Measurements from ENCODE around the gene ARMS2.

The ARMS2 gene

DNA sequence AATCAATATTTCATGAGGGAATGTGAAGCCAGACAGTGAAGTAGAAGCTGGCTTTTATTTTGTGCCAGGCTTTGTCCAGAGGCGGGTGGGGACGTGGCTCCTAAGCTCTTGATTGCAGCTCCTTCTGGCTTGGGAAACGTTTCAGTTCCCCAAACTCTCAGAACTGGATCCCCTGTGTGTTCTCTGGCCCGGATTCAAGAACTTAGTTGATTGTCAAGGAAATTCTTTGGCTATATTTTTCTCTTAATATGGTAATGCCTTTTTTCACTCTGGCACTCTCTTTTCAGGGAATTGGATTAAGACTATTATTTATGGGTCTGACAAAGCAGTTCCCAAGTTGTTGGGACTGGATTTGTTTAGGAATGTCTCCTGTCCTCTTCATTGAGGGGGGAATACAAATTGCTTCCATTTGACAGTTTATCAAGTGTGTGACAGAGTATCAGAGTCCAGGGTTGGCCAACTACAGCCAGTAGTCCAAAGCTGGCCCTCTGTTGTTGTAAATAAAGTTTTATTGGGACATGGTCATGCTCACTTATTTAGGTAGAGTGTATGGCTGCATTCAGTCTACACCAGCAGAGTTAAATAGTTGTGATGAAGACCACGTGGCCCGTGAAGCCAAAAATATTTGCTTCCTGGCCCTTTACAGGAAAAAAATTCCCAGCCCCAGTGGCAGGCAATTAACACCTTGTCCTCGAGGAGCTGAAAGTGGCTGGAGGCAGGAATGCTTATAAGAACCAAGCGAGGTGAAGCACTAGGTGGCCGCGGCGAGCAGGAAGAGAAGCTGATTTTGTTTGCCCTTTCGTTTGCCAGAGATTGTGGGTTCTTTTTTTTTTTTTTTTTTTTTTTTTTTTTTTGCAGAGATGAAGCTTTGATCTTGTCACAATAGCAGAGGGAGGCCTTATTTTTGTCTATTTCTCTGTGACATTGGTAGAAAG lies 41.2 kb downstream of the ARMS2 start:
- DNase-seq: peak in 1 of 2 donors; percentile 26

DNA sequence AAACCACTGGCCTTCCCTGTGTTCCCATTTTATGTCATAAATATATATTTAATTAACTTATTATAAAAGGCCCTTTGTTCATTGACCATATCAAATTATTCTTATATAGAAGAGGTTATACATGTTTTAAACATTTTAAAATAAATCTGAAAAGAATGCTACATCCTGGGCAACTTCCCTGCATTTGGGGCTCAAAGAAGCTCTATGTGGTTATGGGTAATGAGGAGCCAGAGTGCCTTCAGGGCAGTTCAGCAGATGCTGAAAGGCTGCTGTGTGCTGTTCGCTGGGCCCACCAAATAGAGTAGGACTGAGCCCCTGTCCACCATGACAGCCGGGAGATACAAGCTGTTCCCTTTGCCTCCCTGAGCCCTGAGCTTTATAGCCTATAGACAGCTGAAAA lies 42.8 kb downstream of the ARMS2 start:
- DNase-seq: no peak

DNA sequence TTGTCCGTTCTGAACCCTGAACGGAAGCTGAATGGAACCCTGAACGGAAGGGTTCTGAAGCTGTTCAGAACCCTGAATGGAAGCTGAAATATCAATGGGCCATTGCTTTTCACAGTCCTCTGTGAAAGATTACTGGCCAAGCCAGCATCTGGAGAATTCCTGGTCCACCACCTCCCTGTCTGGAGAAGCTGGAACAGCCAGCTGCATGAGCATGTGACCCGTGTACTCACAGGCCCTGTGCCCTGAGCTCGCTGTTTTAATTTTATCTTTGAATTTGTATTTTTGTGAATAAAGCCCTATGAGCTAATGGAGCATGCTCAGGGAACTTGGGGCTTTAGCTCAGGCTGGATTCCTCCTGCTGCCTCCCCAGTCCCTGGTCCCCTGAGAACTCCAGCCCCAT lies 44.1 kb downstream of the ARMS2 start:
- peak; percentile 24 to 47 for DNase-seq

DNA sequence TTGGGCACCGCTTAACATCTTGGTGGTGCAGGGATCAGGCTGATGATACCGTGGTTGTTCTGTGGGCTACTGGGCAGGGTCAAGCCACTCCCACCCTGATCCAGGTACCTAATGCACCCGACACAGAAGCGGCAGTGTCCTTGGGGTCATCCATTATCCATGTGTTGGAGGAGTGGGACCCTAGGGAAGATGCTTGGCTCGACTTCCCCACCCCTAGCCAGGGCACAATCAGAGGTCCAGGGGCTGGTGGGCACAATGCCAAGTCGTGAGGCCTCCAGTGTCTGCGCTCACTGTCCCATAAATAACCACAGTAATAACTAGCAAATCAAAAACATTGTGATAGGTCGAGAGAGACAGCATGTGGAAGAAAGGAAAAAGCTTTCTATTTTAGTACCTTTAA lies 44.6 kb downstream of the ARMS2 start:
- DNase-seq: no peak

DNA sequence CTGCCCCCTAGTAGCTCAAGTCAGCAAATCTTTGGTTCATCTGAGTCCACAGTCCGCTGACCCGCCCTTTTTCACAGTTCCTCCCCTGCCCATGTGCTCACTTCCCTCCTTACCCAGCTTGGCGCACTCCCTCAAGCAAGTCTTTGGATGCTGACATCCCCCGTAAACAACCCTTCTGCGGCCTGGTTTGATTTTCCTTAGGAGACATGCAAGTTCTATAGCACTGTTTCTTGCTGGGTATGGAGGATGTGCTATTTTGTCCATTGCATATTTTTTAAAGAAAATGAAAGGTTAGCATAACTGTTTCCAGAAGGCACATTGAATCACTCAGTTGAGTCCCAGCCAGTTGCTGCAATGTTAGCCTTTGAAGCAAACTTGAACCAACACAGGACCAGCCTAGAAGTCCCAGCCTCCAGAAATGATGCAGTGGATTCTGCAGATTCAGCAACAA lies 45.1 kb downstream of the ARMS2 start:
- DNase-seq: peak; percentile 29 to 36

DNA sequence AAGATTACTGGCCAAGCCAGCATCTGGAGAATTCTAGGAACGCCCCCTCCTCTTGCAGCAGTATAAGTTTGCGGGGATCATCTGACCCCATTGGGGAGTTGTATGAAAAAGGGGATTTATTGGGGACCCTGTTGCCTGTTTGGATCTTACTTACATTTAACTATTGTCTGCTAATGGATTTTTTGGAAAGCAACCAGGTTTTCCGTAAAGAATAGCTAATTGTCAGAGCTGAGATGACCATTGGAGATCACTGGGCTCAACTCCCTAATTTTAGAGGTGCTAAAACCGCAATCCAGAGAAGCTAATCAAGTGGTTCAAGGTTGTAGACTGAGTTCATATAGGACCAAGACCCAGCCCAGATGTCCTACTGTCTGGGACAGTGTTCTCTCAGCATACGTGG lies 45.7 kb downstream of the ARMS2 start:
- DNase-seq: no peak

DNA sequence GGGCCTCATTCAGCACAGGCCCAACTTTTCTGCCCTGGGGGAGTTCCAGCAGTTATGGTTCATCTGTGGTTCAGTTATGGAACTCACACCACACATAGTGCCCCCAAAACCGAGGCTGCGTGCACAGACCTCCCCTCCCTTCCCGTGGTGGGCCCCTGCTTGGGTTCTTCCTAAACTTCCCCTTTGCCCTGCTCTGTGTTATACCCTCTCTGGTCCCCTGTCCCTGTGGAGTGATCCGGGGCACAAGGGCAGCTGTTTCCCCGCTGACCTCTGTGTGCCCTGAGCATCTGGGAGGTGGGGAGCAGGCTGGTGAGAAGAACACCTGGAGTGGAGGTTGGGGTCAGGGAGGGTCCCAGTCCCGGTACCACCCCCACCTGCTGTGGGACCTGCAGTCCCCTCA lies 46.3 kb downstream of the ARMS2 start:
- DNase-seq: no peak

DNA sequence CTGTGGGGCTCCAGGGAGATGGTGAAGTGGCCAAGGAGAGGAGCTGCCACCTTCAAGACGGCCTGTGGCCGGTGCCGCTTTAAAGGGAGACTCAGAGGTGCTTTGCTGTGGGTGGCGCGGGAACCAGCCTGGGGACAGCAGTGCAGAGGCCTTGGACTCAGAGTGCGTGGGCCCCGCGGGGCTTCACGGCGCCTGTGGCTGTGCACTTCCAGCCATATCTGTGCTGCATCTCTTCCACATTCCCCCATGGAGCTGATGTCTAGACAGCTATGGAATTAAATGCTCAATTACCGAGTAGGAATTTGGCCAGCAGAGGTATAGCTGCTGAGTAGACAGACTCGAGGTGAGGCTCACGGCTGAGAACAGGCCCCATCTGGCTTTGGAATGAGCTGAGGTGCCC lies 48.6 kb downstream of the ARMS2 start:
- no peak for DNase-seq

DNA sequence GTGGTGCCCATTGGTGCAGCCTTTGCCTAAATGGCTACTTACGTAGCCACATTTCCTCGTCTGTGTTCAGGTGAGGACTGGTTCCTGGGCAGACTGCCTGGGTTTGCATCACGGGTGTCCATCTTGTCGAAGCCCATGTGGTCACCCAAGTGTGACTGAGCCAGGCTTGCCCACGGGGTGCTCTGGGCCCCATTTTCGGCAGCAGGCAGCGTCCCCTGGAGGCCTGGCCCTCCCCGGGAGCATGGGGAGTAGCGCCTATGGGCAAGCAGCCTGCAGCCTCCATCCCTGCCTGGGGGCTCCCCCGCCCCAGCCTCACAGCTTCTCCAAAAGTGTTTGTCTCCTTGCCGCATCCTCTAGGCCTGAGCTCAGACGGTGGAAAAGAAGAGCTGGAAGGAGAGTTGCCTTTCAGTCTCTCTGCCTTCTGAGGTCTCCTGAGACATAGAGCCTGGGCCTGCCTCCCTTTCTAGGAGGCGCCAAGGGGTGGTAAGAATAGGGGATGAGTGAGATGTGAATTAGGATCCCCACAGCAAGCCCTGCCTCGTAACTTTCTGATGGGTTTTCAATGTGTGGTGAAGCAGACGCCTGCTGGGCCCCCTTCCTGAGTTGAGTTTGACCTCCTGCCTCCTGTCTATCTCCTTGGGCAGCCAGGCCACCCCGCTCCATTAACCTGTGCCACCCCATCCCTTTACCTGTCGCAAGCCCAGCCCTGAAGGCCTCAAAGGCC lies 49.6 kb downstream of the ARMS2 start:
- DNase-seq: no peak

DNA sequence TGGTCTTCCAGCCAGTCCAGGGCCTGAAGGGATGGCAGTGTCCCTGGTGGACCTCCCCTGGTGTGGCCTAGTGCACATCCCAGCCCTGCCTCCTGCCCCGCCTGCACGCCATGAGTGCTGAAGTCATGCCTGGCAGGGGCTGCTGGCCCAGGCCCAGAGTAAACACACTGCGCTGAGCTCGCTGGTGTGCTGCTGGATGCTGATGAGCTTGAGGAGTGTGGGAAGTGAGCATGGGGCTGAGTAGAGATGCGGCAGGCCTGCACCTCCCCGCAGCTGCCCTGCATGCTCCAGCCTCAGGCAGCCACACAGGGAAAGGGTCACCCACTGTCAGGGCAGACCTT lies 50.1 kb downstream of the ARMS2 start:
- DNase-seq: peak; percentile 93 to 95

DNA sequence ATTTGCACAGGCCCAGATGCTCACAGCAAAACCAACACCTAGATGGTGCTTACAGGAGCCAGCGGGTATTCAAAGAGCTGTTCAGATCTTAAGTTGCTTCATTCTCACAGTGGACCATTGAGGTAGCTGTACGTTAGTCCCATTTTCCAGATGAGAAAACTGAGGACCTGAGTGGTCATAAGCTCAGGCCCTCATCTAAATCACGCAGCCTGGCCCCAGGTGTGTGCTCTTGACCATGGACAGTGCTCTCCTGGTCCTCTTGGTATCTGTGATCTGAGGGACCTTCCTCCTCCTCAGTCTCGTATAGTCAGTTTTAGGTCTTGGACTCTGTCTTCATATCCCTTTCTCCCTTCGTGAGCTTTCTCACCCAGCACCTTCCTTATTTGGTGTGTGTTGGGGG lies 50.6 kb downstream of the ARMS2 start:
- DNase-seq: no peak

DNA sequence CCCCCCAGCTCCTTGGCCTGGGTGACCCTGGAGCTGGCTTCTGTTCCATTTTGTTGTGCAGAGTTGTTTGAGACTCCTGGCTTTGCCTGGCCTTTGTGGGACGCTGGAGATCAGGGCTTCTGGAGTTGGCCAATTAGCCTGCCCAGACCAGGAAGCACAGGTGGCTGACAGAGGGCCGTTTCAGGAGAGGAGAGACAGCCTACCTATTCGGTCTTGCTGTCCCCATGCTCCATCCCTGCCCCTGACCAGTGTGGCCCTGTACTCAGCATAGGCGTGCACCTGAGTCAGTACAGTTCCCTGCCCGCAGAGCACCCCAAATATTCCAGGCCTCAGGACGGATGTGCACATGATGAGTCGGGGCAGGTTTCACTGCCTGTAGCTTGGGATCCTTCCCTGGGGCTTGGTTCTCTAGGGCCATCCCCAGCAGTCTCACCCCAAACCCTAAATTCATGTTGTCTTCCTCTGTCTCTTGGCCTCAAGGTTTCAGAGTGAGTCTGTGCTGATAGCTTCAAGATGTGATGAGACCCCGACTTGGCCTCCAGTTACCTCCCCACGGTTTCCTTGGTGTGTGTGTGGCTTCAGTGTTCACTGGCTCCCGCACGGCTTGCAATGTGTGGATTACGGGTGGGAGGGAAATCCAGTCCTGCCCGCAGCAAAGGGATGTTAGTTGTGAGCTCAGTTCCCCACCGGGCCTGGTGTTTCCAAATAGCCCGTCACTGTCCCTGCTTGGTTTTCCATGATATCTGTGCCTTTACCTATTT lies 51.6 kb downstream of the ARMS2 start:
- DNase-seq: no peak

All from hippocampal formation (tissue), 2 donors.